ENCODE data around the gene MRPL53. TPM values are rescaled to one million over a fixed set of nuclear protein-coding genes. Genes with fewer than 3 reads are reported as not detected.

Gene MRPL53
- total and polyA plus RNA-seq, 2 of the 13 experiments (the other 11 are each of a cell fraction or from before 2014, with no cell fraction given): 34.3 to 51.9 TPM

GRCh38 chr2:74482801-74483674 is 10.6 kb upstream of the MRPL53 start, which contains the start of the genes CCDC142 and TTC31 (continued):
- TF ChIP-seq ZBTB40 (IDR thresholded peaks at IDR 0.05): peak; percentile 55
- peak; percentile 64; the same call in 1 of the 2 replicates for TF ChIP-seq ZBTB40 (CRISPR knock-in tag; IDR thresholded peaks at IDR 0.05)
- TF ChIP-seq ZNF782 (CRISPR knock-in tag; IDR thresholded peaks at IDR 0.05; ENCODE audit: borderline replicate concordance): no peak
- no peak for TF ChIP-seq JUND (CRISPR knock-in tag; IDR thresholded peaks at IDR 0.05)
- TF ChIP-seq SATB2 (CRISPR knock-in tag; IDR thresholded peaks at IDR 0.05): no peak; the same call in 1 of the 2 replicates
- TF ChIP-seq ATF5 (CRISPR knock-in tag; IDR thresholded peaks at IDR 0.05; ENCODE audit: low read depth): no peak
- peak; percentile 39; the same call in 1 of the 2 replicates for TF ChIP-seq SRF (IDR thresholded peaks at IDR 0.05; ENCODE audit: low read depth, low read length)
- peak; percentile 23; the same call in 1 of the 2 replicates for TF ChIP-seq REL (CRISPR knock-in tag; conservative IDR thresholded peaks at IDR 0.05)
- no peak for TF ChIP-seq ZNF17 (CRISPR knock-in tag; IDR thresholded peaks at IDR 0.05)
- TF ChIP-seq SRSF4 (IDR thresholded peaks at IDR 0.05; ENCODE audit: low read depth, low read length, poor library complexity, severe bottlenecking): no peak
- TF ChIP-seq ZNF576 (CRISPR knock-in tag; IDR thresholded peaks at IDR 0.05): peak; percentile 68; the same call in 1 of the 2 replicates
- TF ChIP-seq ZNF589 (CRISPR knock-in tag; conservative IDR thresholded peaks at IDR 0.05): peak; percentile 74; the same call in 1 of the 2 replicates
- TF ChIP-seq RAD51 (IDR thresholded peaks at IDR 0.05; ENCODE audit: borderline replicate concordance): no peak
- TF ChIP-seq SP4 (CRISPR knock-in tag; IDR thresholded peaks at IDR 0.05): peak; percentile 77
- TF ChIP-seq TCF12 (IDR thresholded peaks at IDR 0.05): no peak
- no peak; the same call in 1 of the 2 replicates for TF ChIP-seq TCF12 (CRISPR knock-in tag; IDR thresholded peaks at IDR 0.05)
- TF ChIP-seq ZFP41 (CRISPR knock-in tag; IDR thresholded peaks at IDR 0.05; ENCODE audit: borderline replicate concordance): no peak; the same call in 1 of the 2 replicates
- TF ChIP-seq SYNCRIP (IDR thresholded peaks at IDR 0.05; ENCODE audit: insufficient read depth, low read depth, low read length): no peak
- TF ChIP-seq ZSCAN29 (CRISPR knock-in tag; conservative IDR thresholded peaks at IDR 0.05): 0 out of 2 replicates have a peak, but pooled peaks have one; percentile 42
- peak; percentile 55; the same call in 1 of the 2 replicates for TF ChIP-seq NCOR1 (IDR thresholded peaks at IDR 0.05; ENCODE audit: borderline replicate concordance, low read length)

Data from HepG2 (cell line).